ENCODE data around the gene SLIT3.
A peak's percentile ranks its signal among the peaks of the same experiment; 100 is the strongest.

SLIT3 gene

DNA sequence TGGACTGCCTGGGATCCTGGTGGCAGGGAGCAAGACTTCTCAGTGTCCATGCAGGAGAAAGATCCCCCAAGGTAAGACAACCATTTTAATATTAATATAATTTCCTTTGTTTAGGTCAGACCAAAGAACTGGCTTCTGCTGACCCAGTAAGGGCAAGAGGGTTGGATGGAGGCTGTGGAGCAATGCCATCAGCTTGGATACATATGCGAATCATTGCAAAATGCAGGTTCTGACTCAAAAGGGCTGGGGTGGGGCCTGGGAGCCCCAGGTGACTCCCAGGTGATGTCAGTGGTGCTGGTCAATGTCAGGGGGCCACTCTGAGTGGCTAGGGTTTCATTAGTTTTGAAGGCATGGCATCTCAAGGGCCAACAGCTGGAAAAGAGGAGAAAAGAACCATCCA, 632.9 kb downstream of the SLIT3 start:
- in situ Hi-C loops (cut with HindIII; ENCODE audit: low pct_ligation_motif_present, low pct_unique_long_range_greater_than_20kb, low sequenced_read_pairs) = no loop called here
- no peak for DNase-seq

DNA sequence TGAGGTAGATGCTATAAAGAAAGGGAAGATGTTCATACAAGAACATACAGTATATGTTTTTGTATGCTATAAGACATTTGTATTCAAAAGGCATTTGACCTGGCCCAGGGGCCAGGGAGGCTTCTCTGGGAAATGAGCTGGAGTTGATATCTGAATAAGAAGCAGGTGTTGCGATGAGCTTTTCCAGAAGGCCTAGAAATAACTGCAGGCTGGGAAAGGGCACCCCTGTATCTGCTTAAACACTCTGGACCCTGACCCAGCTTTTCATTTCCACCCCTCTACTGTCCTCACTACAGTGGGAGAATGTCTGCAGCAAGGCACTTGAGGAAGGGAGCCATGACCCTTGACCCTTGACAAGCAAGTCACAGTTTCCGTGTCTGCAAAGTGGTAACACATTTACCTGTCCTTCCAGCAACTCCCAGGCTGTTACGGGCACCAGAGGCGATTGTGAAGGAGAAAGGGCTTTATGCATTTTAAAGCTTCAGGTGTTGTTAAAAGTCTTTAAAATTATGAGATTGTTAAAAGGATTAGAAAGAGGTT, 633.6 kb downstream of the SLIT3 start:
- DNase-seq = no peak
- in situ Hi-C loops (cut with HindIII; ENCODE audit: low pct_ligation_motif_present, low pct_unique_long_range_greater_than_20kb, low sequenced_read_pairs) = no loop called here

DNA sequence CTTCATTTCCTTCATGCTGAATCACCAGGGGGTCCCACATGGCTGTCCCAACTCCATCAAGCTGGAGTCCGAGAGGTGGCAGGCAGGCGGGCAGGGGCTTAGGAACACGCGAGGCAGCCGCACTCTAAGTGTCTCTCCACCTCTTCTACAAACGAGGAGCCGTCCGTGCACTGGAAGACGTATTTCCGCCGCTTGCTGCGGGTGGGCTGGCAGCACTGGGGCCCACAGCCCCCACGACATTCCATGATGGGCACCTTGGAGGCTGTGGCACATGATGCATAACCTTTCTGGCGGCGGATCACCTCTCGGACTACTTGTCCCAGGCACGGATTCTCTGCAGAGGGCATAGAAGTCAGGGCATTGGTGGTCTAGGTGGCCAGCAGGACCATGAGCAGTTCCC, 634.6 kb downstream of the SLIT3 start:
- no peak for DNase-seq
- in situ Hi-C loops (cut with HindIII; ENCODE audit: low pct_ligation_motif_present, low pct_unique_long_range_greater_than_20kb, low sequenced_read_pairs) = no loop called here

DNA sequence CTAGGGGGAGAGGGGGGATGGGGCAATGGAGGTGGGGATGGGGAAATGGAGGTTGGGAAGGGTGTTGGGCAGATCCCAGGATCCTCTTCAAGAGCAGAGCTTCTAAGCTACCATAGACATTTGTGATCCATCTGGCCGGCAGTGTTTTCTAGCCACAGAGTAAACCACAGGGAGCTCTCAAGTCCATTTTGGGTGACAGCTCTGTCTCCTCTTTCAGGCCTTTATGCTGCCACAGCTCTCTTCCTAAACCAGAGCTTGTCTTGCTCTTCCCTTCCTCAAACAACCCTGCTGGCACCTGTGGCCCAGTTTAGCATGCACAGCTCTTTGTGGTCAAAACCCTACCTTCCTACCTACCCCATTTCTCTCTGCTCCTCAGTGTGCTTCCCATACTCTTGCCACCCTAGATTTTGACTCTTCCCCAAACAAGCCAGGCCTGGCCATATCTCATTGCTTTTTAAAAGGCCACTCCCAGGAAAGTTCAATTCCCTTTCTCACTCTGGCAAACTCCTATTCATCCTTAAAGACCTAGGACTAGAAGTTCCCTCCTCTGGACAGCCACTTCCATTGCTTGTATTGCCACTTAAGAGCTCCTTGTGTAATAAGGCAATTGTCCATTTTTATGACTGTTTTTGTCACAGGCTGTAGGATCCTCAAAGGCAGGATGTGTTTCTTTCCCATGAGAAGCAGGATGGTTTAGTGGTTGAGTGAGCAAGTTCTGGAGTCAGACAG, 637.5 kb downstream of the SLIT3 start:
- in situ Hi-C loops (cut with HindIII; ENCODE audit: low pct_ligation_motif_present, low pct_unique_long_range_greater_than_20kb, low sequenced_read_pairs) = no loop called here
- no peak for DNase-seq

DNA sequence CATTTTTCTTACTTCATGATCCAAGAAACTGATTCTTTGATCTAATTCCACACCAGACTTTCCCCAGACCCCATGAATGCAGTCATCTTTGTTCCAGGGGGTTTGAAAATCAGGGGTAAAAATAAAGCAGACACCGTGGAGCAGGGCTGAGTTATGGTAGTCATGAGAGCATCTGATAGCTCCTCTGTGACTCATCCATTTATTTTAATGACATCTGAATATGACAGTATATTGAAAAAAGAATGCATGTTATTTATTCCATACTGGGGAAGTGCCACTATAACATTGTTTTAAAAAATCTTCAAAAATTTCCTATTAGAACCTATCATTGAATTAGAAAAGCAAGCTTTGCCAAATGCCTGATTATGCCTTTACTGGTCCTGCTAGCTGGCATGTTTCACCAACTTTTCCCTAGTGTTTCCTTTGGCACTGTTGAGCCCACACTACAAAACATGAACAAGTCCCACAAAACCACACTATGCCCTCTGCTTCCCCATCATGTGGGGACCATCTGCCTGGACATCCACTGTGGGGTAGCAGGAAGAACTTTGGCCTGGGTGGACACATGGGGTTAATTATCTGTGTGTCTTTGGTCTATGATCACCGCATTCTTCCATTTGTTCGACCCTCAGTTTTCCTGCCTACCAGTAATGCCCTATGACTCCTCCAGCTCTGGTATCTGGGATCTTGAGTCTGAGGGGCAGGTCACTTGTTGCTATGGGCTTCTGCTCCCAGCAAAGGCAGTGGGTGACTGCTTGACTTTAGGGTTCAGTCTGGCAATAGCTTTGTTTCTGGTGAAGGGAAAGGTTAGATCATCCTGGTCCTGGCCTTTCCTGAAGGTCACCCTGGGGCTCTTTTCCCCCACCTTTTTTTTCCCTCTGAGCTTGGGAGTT, 639.1 kb downstream of the SLIT3 start:
- in situ Hi-C loops (cut with HindIII; ENCODE audit: low pct_ligation_motif_present, low pct_unique_long_range_greater_than_20kb, low sequenced_read_pairs) = no loop called here
- DNase-seq = no peak

DNA sequence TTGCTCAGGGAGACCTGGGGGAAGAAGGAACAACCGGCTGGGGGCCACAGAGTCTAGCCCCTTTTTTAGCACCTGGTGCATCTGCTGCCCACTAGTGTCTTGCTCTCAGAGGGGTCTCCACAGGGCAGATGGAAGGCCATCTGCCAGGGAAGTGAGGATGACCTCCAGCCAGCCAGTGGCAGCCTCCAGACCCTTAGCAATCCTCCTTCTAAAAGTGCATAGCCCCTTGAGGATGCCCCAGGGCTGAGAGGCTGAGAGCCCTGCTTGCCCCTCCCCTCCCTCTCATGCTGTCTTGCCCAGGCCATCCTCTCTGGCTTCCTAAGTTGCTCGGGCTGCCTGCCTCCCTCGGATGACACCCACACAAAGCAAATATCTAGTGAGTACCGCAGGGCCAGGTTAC, 640.2 kb downstream of the SLIT3 start:
- no peak for DNase-seq
- in situ Hi-C loops (cut with HindIII; ENCODE audit: low pct_ligation_motif_present, low pct_unique_long_range_greater_than_20kb, low sequenced_read_pairs) = no loop called here

DNA sequence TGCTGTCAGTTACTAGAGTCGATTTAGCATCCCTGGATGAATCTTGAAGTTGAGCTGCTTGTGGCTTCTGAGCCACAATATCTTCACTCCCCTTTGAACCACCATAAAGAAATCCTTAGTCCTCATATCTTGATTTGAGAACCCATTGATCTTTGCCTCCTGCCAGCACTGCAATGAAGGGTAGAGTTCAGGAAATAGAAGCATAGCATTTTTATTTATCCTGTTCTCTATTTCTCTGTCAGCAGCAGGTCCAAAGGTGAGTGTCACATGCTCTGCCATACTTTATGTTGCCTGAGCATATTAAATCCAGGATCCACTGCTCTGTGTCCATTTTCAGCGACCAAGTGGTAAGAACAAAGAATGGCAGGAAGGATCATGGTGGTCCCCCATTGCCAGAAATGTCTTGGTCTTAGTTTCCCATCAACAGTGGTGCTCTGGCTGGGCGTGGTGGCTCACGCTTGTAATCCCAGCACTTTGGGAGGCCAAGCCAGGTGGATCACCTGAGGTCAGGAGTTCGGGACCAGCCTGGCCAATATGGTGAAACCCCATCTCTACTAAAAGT, 641.6 kb downstream of the SLIT3 start:
- DNase-seq = no peak
- in situ Hi-C loops (cut with HindIII; ENCODE audit: low pct_ligation_motif_present, low pct_unique_long_range_greater_than_20kb, low sequenced_read_pairs) = no loop called here

DNA sequence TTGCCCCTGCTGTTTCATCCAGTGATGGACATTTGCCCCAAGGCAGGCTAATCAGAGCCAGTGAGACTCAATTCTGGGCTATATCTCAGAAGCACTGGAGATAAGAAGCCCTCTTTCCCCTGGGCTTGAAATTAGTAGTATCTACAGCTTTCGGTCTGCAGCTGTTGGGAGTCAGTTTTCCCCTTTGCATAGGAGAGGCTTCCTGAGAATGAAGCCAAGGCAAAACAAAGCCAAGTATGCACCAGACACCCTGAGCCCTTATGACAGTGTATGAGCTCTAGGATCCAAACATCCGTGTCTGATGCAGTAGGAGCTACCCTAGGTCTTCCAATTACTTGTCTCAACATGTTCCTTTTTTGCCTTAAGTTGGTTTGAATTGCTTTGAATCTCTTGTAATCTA, 642.5 kb downstream of the SLIT3 start:
- in situ Hi-C loops (cut with HindIII; ENCODE audit: low pct_ligation_motif_present, low pct_unique_long_range_greater_than_20kb, low sequenced_read_pairs) = no loop called here
- DNase-seq = no peak

DNA sequence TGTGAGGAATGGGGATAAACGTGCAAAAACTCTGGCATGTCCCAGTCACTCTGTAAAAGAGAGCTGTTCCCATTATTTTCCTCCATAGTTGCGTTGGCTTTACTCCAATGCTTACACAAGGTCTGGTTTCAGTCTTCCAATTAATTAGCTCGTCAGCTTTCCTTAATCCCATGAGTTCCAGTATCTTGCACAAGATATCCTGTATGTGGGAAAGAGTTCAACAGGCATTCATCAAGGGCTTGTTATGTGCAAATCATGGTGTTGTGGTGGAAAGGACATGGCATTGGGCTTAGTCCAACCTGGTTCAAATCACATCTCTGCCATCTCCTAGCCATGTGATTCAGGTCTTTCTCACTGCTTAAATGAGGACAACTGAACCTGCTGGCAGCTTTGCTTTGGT, 644.3 kb downstream of the SLIT3 start:
- no peak for DNase-seq
- in situ Hi-C loops (cut with HindIII; ENCODE audit: low pct_ligation_motif_present, low pct_unique_long_range_greater_than_20kb, low sequenced_read_pairs) = no loop called here

DNA sequence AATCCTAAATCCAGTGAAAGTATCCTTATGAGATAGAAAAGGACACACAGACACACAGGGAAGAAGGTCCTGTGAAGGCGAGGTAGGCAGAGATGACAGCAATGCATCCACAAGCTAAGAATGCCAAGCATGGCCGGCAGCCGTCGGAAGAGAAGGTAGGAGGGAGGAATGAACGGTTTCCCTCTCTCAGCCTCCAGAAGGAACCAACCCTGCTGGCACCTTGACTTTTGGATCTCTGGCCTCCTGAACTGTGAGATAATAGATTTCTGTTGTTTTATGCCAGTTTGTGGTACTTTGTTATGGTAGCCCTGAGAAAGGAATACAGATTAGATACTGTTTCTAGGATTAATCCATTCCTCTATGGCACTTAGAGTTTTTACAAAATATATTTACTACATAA, 645.6 kb downstream of the SLIT3 start:
- DNase-seq = no peak
- in situ Hi-C loops (cut with HindIII; ENCODE audit: low pct_ligation_motif_present, low pct_unique_long_range_greater_than_20kb, low sequenced_read_pairs) = no loop called here

DNA sequence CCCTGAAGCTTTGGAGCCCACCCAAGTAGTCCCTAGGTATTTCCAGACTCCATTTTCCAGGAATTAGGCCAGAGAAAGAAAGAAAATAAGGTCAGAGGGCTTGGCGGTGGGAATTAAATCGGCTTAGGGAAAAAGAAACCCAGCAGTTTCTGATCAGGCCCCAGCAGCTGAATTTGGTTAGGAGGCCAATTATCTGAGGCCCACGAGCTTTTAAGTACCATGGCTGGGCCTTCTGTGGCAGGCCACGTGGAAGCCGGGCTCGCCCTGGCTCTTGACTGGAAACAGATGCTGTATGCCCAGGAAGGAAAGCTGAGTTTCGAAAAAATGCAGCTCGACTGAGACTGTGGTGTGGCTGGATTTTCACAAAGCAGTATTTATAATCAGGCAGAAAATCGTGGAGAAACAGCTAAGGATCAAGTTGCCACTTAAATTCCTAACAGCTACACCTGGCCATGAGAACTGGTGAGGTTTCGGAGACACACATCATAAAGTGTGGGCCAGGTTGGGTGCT, 646.7 kb downstream of the SLIT3 start:
- no peak for DNase-seq
- in situ Hi-C loops (cut with HindIII; ENCODE audit: low pct_ligation_motif_present, low pct_unique_long_range_greater_than_20kb, low sequenced_read_pairs) = no loop called here

DNA sequence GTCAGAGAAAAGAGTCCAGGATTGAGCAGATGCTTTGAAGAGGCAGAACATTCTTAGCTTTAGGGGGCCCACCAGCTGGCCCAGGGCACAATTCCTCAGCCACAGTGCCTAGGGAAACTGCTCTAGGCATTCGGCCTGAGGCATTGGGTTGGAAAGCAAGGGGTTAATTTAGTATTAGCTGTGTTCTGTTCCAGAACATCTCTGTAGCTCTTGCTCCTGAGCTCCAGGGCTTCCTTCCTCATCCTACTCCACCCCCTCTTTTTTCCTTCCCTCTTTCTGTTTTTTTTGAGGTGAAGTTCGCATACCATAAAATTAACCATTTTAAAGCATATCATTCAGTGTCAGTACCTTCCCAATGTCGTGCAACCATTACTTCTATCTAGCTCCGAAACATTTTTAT, 647.3 kb downstream of the SLIT3 start:
- in situ Hi-C loops (cut with HindIII; ENCODE audit: low pct_ligation_motif_present, low pct_unique_long_range_greater_than_20kb, low sequenced_read_pairs) = no loop called here
- no peak for DNase-seq

DNA sequence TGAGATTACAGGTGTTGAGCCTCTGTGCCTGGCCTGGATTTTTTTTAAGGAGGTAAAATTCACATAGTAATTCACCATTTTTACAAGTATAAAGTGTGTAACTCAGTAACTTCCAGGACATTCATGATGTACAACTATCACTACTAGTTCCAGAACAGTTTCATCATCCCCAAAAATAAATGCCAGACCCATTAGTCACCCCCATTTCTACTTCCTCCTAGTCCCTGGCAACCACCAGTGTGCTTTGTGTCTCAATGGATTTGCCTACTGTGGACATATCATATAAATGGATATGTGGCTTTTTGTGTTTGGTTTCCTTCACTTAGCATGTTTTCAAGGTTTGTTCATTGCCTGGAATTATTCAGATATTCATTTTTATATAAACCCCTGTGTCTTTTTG, 649.3 kb downstream of the SLIT3 start:
- in situ Hi-C loops (cut with HindIII; ENCODE audit: low pct_ligation_motif_present, low pct_unique_long_range_greater_than_20kb, low sequenced_read_pairs) = no loop called here
- peak; percentile 27 for DNase-seq

DNA sequence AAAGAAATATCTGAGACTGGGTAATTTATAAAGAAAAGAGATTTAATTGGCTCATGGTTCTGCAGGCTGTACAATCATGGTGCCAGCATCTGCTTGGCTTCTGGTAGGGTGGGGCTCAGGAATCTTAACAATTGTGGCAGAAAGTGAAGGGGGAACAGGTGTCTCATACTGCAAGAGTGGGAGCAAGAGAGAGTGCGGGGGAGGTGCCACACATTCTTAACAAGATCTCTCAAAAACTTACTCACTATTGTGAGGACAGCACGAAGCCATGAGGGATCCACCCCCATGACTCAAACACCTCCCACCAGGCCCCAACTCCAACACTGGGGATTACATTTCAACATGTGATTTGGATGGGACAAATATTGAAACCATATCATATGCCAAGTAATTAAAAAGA, 651.6 kb downstream of the SLIT3 start:
- DNase-seq = no peak
- in situ Hi-C loops (cut with HindIII; ENCODE audit: low pct_ligation_motif_present, low pct_unique_long_range_greater_than_20kb, low sequenced_read_pairs) = no loop called here

DNA sequence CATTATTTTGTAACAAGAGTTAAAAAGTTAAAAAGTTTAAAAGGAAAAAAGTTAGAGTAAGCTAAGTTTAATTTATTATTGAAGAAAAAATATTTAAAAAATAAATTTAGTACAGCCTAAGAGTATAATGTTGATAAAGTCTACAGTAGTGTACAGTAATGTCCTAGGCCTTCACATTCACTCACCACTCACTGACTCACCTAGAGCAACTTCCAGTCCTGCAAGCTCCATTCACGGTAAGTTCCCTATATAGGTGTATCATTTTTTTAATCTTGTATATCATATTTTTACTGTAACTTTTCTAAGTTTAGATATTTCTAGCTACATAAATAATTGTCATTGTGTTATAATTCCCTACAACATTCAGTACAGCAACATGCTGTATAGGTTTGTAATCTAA, 652.4 kb downstream of the SLIT3 start:
- DNase-seq = no peak
- in situ Hi-C loops (cut with HindIII; ENCODE audit: low pct_ligation_motif_present, low pct_unique_long_range_greater_than_20kb, low sequenced_read_pairs) = no loop called here

DNA sequence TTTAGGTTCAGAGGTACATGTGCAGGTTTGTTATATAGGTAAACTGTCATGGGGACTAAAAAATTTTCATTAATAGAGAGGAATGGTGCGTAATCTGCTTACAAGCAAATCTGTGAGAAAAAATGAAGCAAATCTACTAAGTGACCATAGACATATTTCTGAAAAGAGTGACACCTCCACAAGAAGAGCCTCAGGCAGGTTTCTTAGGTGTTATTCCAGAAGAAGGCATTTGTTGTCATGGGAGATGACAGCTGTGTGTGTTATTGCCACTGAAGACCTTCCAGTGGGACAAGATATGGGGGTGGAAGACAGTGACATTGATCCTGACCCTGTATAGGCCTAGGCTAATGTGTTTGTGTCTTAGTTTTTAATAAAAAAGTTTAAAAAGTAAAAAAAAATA, 652.9 kb downstream of the SLIT3 start:
- in situ Hi-C loops (cut with HindIII; ENCODE audit: low pct_ligation_motif_present, low pct_unique_long_range_greater_than_20kb, low sequenced_read_pairs) = no loop called here
- DNase-seq = no peak

DNA sequence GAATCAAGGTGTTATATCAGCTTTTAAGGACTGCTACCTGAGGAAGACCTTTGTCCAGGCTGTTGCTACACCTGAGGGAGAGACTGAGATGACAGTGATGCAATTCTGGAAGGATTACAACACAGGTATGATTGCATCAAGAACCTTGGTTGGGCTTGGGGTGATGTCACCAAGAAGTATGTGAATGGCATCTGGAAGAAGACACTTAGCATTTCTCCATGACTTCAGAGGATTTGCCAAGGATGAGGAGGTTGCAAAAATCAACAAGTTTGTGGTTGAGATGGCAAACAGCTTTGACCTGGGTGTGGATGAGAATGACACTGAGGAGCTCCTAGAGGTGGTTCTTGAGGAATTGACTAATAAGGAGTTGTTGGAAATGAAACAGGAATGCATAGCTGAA, 653.9 kb downstream of the SLIT3 start:
- DNase-seq = no peak
- in situ Hi-C loops (cut with HindIII; ENCODE audit: low pct_ligation_motif_present, low pct_unique_long_range_greater_than_20kb, low sequenced_read_pairs) = no loop called here

DNA sequence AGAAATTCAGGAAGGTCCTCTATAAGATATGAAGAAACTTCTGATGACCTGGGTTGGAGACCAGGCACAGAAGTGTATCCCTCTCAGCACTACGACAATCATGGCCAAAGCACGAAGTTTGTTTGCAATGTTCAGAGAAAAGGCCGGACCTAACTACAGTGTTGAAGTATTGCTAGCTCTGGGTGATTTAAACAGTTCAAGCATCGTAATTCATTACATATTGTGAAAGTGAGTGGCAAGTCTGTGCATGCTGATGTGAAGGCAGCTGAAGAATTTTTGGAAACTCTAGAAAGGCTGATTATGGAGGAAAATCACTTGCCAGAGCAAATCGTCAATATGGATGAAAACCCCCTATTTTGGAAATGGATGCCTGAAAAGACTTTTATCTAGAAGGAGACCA, 654.6 kb downstream of the SLIT3 start:
- DNase-seq = no peak
- in situ Hi-C loops (cut with HindIII; ENCODE audit: low pct_ligation_motif_present, low pct_unique_long_range_greater_than_20kb, low sequenced_read_pairs) = no loop called here

DNA sequence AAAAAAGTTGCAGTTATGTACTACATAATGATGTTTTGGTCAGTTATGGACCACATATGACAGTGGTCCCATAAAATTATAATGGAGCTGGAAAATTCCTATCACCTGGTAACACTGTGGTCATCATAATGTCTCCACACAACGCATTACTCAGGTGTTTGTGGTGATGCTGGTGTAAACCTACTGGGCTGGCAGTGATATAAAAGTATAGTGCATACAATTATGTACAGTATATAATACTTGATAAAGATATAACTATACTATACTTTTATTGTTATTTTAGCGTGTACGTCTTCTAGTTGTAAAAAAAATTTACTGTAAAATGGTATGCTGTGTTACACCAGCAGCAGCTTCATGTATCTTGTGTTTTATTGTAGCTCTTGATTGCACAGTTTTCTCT, 655.7 kb downstream of the SLIT3 start:
- no peak for DNase-seq
- in situ Hi-C loops (cut with HindIII; ENCODE audit: low pct_ligation_motif_present, low pct_unique_long_range_greater_than_20kb, low sequenced_read_pairs) = no loop called here
